ENCODE results near the gene C1orf56. TPM values are rescaled to one million over a fixed set of nuclear protein-coding genes. Genes with fewer than 3 reads are reported as not detected.

Gene C1orf56
- total and polyA plus RNA-seq, 10 of the 15 experiments (the other 5 are each of a cell fraction or from before 2014, with no cell fraction given), result 0.22 to 15.5 (median 1.5) TPM

- TF ChIP-seq ZBTB11 (CRISPR knock-in tag; IDR thresholded peaks at IDR 0.05), result no peak
- TF ChIP-seq YY1 (IDR thresholded peaks at IDR 0.05; ENCODE audit: low read depth, low read length), result no peak
- no peak for TF ChIP-seq BRCA1 (IDR thresholded peaks at IDR 0.05; ENCODE audit: low read depth, low read length)
- no peak for TF ChIP-seq JUND (IDR thresholded peaks at IDR 0.05; ENCODE audit: low read depth, low read length)
- TF ChIP-seq SREBF2 (IDR thresholded peaks at IDR 0.05; ENCODE audit: low read length), result no peak
- TF ChIP-seq TAF1 (IDR thresholded peaks at IDR 0.05; ENCODE audit: borderline replicate concordance, low read depth, low read length), result peak; percentile 30; the same call in 1 of the 2 replicates
- no peak for TF ChIP-seq NR2C2 (IDR thresholded peaks at IDR 0.05; ENCODE audit: borderline replicate concordance, control insufficient read depth, insufficient read length, low read depth)
- no peak for TF ChIP-seq NR2F1 (conservative IDR thresholded peaks at IDR 0.05)
- TF ChIP-seq, protein P1, sequence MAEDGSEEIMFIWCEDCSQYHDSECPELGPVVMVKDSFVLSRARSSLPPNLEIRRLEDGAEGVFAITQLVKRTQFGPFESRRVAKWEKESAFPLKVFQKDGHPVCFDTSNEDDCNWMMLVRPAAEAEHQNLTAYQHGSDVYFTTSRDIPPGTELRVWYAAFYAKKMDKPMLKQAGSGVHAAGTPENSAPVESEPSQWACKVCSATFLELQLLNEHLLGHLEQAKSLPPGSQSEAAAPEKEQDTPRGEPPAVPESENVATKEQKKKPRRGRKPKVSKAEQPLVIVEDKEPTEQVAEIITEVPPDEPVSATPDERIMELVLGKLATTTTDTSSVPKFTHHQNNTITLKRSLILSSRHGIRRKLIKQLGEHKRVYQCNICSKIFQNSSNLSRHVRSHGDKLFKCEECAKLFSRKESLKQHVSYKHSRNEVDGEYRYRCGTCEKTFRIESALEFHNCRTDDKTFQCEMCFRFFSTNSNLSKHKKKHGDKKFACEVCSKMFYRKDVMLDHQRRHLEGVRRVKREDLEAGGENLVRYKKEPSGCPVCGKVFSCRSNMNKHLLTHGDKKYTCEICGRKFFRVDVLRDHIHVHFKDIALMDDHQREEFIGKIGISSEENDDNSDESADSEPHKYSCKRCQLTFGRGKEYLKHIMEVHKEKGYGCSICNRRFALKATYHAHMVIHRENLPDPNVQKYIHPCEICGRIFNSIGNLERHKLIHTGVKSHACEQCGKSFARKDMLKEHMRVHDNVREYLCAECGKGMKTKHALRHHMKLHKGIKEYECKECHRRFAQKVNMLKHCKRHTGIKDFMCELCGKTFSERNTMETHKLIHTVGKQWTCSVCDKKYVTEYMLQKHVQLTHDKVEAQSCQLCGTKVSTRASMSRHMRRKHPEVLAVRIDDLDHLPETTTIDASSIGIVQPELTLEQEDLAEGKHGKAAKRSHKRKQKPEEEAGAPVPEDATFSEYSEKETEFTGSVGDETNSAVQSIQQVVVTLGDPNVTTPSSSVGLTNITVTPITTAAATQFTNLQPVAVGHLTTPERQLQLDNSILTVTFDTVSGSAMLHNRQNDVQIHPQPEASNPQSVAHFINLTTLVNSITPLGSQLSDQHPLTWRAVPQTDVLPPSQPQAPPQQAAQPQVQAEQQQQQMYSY (CRISPR knock-in tag; IDR thresholded peaks at IDR 0.05), result no peak
- no peak for TF ChIP-seq CHD4 (IDR thresholded peaks at IDR 0.05)
- TF ChIP-seq, protein P2, sequence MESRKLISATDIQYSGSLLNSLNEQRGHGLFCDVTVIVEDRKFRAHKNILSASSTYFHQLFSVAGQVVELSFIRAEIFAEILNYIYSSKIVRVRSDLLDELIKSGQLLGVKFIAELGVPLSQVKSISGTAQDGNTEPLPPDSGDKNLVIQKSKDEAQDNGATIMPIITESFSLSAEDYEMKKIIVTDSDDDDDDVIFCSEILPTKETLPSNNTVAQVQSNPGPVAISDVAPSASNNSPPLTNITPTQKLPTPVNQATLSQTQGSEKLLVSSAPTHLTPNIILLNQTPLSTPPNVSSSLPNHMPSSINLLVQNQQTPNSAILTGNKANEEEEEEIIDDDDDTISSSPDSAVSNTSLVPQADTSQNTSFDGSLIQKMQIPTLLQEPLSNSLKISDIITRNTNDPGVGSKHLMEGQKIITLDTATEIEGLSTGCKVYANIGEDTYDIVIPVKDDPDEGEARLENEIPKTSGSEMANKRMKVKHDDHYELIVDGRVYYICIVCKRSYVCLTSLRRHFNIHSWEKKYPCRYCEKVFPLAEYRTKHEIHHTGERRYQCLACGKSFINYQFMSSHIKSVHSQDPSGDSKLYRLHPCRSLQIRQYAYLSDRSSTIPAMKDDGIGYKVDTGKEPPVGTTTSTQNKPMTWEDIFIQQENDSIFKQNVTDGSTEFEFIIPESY (IDR thresholded peaks at IDR 0.05), result no peak
- 0 out of 2 replicates have a peak, but pooled peaks have one; percentile 40 for TF ChIP-seq ESRRA (IDR thresholded peaks at IDR 0.05; ENCODE audit: low read length)
- no peak for TF ChIP-seq SIN3A (IDR thresholded peaks at IDR 0.05; ENCODE audit: low read depth, low read length)
- TF ChIP-seq POLR2A (IDR thresholded peaks at IDR 0.05; ENCODE audit: low read depth, low read length), result peak; percentile 62
- TF ChIP-seq CBFB (IDR thresholded peaks at IDR 0.05; ENCODE audit: low read depth), result no peak
- TF ChIP-seq NFIC (IDR thresholded peaks at IDR 0.05; ENCODE audit: low read depth, low read length), result no peak
- TF ChIP-seq CHD2 (IDR thresholded peaks at IDR 0.05; ENCODE audit: borderline replicate concordance, low read depth, low read length), result peak; percentile 70; the same call in 1 of the 2 replicates
- TF ChIP-seq ZNF217 (IDR thresholded peaks at IDR 0.05), result no peak
- TF ChIP-seq TCF3 (IDR thresholded peaks at IDR 0.05; ENCODE audit: borderline replicate concordance, insufficient read depth, low read depth, low read length), result no peak
- TF ChIP-seq GATAD2B (conservative IDR thresholded peaks at IDR 0.05; ENCODE audit: low read depth), result 0 out of 2 replicates have a peak, but pooled peaks have one; percentile 22
- TF ChIP-seq RUNX3 (IDR thresholded peaks at IDR 0.05; ENCODE audit: low read length), result no peak
- TF ChIP-seq ZNF384 (IDR thresholded peaks at IDR 0.05; ENCODE audit: borderline replicate concordance, low read depth, low read length), result no peak
- TF ChIP-seq SUPT20H (IDR thresholded peaks at IDR 0.05; ENCODE audit: borderline replicate concordance, control insufficient read depth, low read depth, low read length), result no peak
These were observed at the start of gene C1orf56 (continued) for GRCh38 chr1:151047591-151047924.

Measured in GM12878 (cell line).